Measurements from ENCODE around the gene SULF2.

GRCh38 chr20:47760686-47761481 is 24.4 kb downstream of the SULF2 start:
- no peak for TF ChIP-seq CTCF (IDR thresholded peaks at IDR 0.05)
- no peak for TF ChIP-seq EZH2 (IDR thresholded peaks at IDR 0.05; ENCODE audit: borderline replicate concordance, insufficient read depth, low read depth, low read length, poor library complexity, severe bottlenecking)
